RPMI7951 (cell line): ENCODE results near the gene ETV3L. TPM values are rescaled to one million over a fixed set of nuclear protein-coding genes. Genes with fewer than 3 reads are reported as not detected.

Experiments used
- DNase-seq: peaks from one replicate; pipeline ENCODE4 v3.0.0-alpha.2; 2012; ENCODE audit warnings: low read depth
- total RNA-seq: library from RNA; depleted of rRNA; stranded (reverse); fragments of >200 nt; shearing (Covaris generic); gene quantifications from 2 replicates; pipeline ENCODE4 v1.2.3, GENCODE V29; 2014

ETV3L gene
- total RNA-seq, 1 experiment from 2014 or later, result not detected

GRCh38 chr1:157132111-157132510 lies 32.5 kb upstream of the ETV3L start:
- no peak for DNase-seq

GRCh38 chr1:157131281-157131680 lies 31.7 kb upstream of the ETV3L start:
- no peak for DNase-seq

GRCh38 chr1:157124855-157125254 lies 25.2 kb upstream of the ETV3L start:
- DNase-seq, result no peak

GRCh38 chr1:157119448-157119847 lies 19.8 kb upstream of the ETV3L start:
- no peak for DNase-seq

GRCh38 chr1:157119008-157119407 lies 19.4 kb upstream of the ETV3L start:
- DNase-seq, result no peak

- DNase-seq, result no peak
Observed at GRCh38 chr1:157117527-157118057, 18.0 kb upstream of the ETV3L start.

GRCh38 chr1:157116737-157117103 lies 17.1 kb upstream of the ETV3L start:
- no peak for DNase-seq

GRCh38 chr1:157115851-157116736 lies 16.5 kb upstream of the ETV3L start:
- no peak for DNase-seq

- no peak for DNase-seq
Observed at GRCh38 chr1:157115429-157115838, 15.8 kb upstream of the ETV3L start.

- no peak for DNase-seq
Observed at GRCh38 chr1:157114183-157115121, 14.8 kb upstream of the ETV3L start.

- DNase-seq, result peak; percentile 11
Observed at GRCh38 chr1:157113631-157114030, 14.0 kb upstream of the ETV3L start.

GRCh38 chr1:157113106-157113505 lies 13.5 kb upstream of the ETV3L start:
- no peak for DNase-seq

GRCh38 chr1:157112186-157112867 lies 12.7 kb upstream of the ETV3L start:
- DNase-seq, result no peak

- no peak for DNase-seq
Observed at GRCh38 chr1:157111396-157112165, 12.0 kb upstream of the ETV3L start.

- DNase-seq, result no peak
Observed at GRCh38 chr1:157110686-157111085, 11.1 kb upstream of the ETV3L start.

GRCh38 chr1:157110003-157110402 lies 10.4 kb upstream of the ETV3L start:
- DNase-seq, result no peak

- DNase-seq, result no peak
Observed at GRCh38 chr1:157108448-157108847, 8.8 kb upstream of the ETV3L start.

GRCh38 chr1:157107702-157108101 lies 8.1 kb upstream of the ETV3L start:
- DNase-seq, result no peak

GRCh38 chr1:157106813-157107189 lies 7.2 kb upstream of the ETV3L start:
- DNase-seq, result no peak

GRCh38 chr1:157105988-157106812 lies 6.6 kb upstream of the ETV3L start:
- DNase-seq, result peak; percentile 83
